ENCODE measurements around the gene GSK3A. TPM values are rescaled to one million over a fixed set of nuclear protein-coding genes. Genes with fewer than 3 reads are reported as not detected.
A peak's percentile ranks its signal among the peaks of the same experiment; 100 is the strongest.

The GSK3A gene
- total RNA-seq, 1 experiment from 2014 or later = 25.0 TPM

DNA sequence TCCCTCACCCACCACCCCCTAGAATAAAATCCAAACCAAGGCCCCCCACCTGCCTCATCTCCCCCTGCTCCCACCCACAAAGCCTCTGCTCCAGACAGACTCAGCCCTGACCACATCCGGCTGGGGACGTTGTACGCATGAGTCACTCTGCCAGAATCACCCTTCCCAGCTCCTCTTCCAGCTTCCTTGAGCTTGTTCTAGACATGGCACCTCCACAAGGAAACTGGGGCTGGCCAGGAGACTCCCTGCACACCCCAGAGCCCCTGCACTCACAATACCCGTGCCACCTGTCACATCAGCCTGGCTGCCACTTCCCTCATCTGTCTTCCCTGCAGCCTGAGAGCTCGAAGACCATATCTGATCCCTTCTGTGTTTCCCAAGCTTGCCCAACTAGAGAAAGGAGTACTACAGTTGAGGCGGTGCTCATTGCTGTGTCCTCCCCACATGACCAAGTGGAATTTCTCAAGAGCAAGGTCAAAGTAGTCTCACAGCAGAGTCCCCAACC lies 34.6 kb downstream of the GSK3A start:
- TF ChIP-seq EZH2phosphoT487 (IDR thresholded peaks at IDR 0.05; ENCODE audit: borderline replicate concordance, low read length) = no peak
- ATAC-seq = peak; percentile 85

DNA sequence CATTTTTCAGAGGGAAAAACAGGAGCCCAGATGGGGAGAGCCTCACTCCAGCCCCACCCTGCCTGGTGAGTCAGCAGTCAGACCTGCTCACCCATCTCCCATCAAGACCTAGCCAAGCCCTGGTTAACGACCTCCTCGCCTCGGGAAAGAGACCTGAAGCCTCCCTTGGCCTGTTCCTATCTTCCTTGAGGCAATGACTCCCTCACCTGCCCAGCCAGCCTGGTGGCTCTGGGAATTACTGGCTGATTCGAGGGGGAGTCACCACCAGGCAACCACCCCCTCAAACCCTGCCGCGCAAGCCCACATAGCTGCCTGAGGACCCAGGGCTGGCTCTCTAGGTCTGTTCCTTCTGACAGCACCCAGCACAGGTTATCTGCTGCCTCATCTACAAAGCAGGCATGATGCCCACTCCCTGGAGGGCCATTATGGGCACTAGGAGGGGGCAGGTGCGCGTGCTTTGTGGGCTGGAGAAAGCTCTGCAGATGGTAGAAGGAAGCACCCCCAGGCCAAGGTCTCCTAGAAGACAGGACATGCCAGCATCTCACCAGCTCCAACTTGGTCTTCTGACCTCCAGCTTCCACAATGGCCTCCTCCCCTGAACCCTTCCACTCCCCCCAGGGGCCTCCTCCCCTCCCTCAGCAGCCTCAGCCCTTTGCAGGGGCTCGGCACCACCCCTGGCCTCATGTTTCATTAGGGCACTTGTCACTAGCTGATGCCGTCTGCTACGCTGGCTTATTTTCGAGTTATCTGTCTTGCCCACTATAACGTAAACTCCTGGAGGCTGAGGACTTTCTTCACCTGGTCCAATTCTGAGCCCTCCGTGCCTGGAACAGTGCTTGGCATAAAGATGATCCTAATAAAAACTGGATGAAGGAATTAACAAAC lies 35.3 kb downstream of the GSK3A start:
- Histone ChIP-seq H3K79me2 (ENCODE audit: low read length) (peaks cover 63% of the 10 kb centered on the region), H3K4me2 (ENCODE audit: low read length) (peak overlapping the region; percentile 83), H3K36me3 (ENCODE audit: low read depth, low read length) (peaks cover 24% of the 10 kb centered on the region), H3F3A (ENCODE audit: low read length, unreplicated experiment) (no peaks in the 10 kb centered on the region), H3K27ac (ENCODE audit: low read length) (peak overlapping the region; percentile 95), H3K27me3 (ENCODE audit: low read length) (no peaks in the 10 kb centered on the region), H2AFZ (ENCODE audit: low read length) (no peak overlapping the region), H3K9ac (ENCODE audit: low read length) (peak overlapping the region; percentile 65), H3K4me3 (ENCODE audit: low read length) (no peak overlapping the region; the same call in 1 of the 2 replicates), H4K20me1 (ENCODE audit: low read length) (no peaks in the 10 kb centered on the region), H3K9me3 (ENCODE audit: low read length) (no peaks in the 10 kb centered on the region), H3K4me1 (ENCODE audit: insufficient read depth, low read length) (peaks cover 28% of the 10 kb centered on the region), H3K9me2 (replicated peaks; ENCODE audit: low read length) (no peaks in the 10 kb centered on the region)
- intact Hi-C loops (cut with micrococcal nuclease) = no loop called here
- TF ChIP-seq EZH2phosphoT487 (IDR thresholded peaks at IDR 0.05; ENCODE audit: borderline replicate concordance, low read length) (no peak), CTCF (conservative IDR thresholded peaks at IDR 0.05; ENCODE audit: low read depth, low read length) (no peak), EZH2 (IDR thresholded peaks at IDR 0.05; ENCODE audit: low read length, unreplicated experiment) (no peak)
- CTCF ChIA-PET = no interaction called here
- no TSS peak for BruUV-seq (replicated peaks)
- peak; percentile 88 for DNase-seq
- POLR2A ChIA-PET (ENCODE audit: unreplicated experiment) = no interaction called here
- ATAC-seq = peak; percentile 90

More for the DNA sequence above, 34.6 kb downstream of the GSK3A start:
- no peak overlapping the region for H2AFZ ChIP-seq (ENCODE audit: low read length)
- peaks cover 63% of the 10 kb centered on the region for H3K79me2 ChIP-seq (ENCODE audit: low read length)
- H4K20me1 ChIP-seq (ENCODE audit: low read length) = no peaks in the 10 kb centered on the region
- H3K4me1 ChIP-seq (ENCODE audit: insufficient read depth, low read length) = peaks cover 28% of the 10 kb centered on the region
- H3K9ac ChIP-seq (ENCODE audit: low read length) = peak overlapping the region; percentile 65
- intact Hi-C loops (cut with micrococcal nuclease) = no loop called here
- ChIA-PET CTCF (no interaction called here), POLR2A (ENCODE audit: unreplicated experiment) (no interaction called here)
- H3K4me2 ChIP-seq (ENCODE audit: low read length) = peak overlapping the region; percentile 83
- H3K9me3 ChIP-seq (ENCODE audit: low read length) = no peaks in the 10 kb centered on the region
- peak overlapping the region; percentile 95 for H3K27ac ChIP-seq (ENCODE audit: low read length)
- BruUV-seq (replicated peaks) = no TSS peak
- H3K36me3 ChIP-seq (ENCODE audit: low read depth, low read length) = peaks cover 24% of the 10 kb centered on the region
- H3K4me3 ChIP-seq (ENCODE audit: low read length) = no peak overlapping the region
- no peaks in the 10 kb centered on the region for H3K27me3 ChIP-seq (ENCODE audit: low read length)
- peak; percentile 69 for DNase-seq
- no peaks in the 10 kb centered on the region for H3F3A ChIP-seq (ENCODE audit: low read length, unreplicated experiment)
- no peaks in the 10 kb centered on the region for H3K9me2 ChIP-seq (replicated peaks; ENCODE audit: low read length)

- no peaks in the 10 kb centered on the region for H3K9me2 ChIP-seq (replicated peaks; ENCODE audit: low read length)
- CTCF ChIA-PET = no interaction called here
- no peak for TF ChIP-seq EZH2 (IDR thresholded peaks at IDR 0.05; ENCODE audit: low read length, unreplicated experiment)
- no peak for TF ChIP-seq EZH2phosphoT487 (IDR thresholded peaks at IDR 0.05; ENCODE audit: borderline replicate concordance, low read length)
- TF ChIP-seq CTCF (conservative IDR thresholded peaks at IDR 0.05; ENCODE audit: low read depth, low read length) = no peak
- no TSS peak for BruUV-seq (replicated peaks)
- peaks cover 24% of the 10 kb centered on the region for H3K36me3 ChIP-seq (ENCODE audit: low read depth, low read length)
- intact Hi-C loops (cut with micrococcal nuclease) = no loop called here
- POLR2A ChIA-PET (ENCODE audit: unreplicated experiment) = no interaction called here
- H2AFZ ChIP-seq (ENCODE audit: low read length) = no peak overlapping the region
- H3K4me1 ChIP-seq (ENCODE audit: insufficient read depth, low read length) = peaks cover 28% of the 10 kb centered on the region
- no peak overlapping the region for H3K4me2 ChIP-seq (ENCODE audit: low read length)
- H3K4me3 ChIP-seq (ENCODE audit: low read length) = no peak overlapping the region
- H3F3A ChIP-seq (ENCODE audit: low read length, unreplicated experiment) = no peaks in the 10 kb centered on the region
- H3K79me2 ChIP-seq (ENCODE audit: low read length) = peaks cover 62% of the 10 kb centered on the region
- DNase-seq (no peak), ATAC-seq (no peak)
- H4K20me1 ChIP-seq (ENCODE audit: low read length) = no peaks in the 10 kb centered on the region
- no peaks in the 10 kb centered on the region for H3K27me3 ChIP-seq (ENCODE audit: low read length)
- no peak overlapping the region for H3K9ac ChIP-seq (ENCODE audit: low read length)
- H3K9me3 ChIP-seq (ENCODE audit: low read length) = no peaks in the 10 kb centered on the region
- no peak overlapping the region for H3K27ac ChIP-seq (ENCODE audit: low read length)
Observed at GRCh38 chr19:42204664-42205063, 37.7 kb downstream of the GSK3A start.
